GM12865 (cell line): ENCODE data around the gene BCL3.
A peak's percentile ranks its signal among the peaks of the same experiment; 100 is the strongest.

Experiments used
- DNase-seq: peaks from one replicate; pipeline ENCODE4 v3.0.0; 2010; ENCODE audit warnings: low read depth
- H3K4me3 ChIP-seq: 2 replicates; pipeline ENCODE4 v1.5.1; 2011; ENCODE audit warnings: mild to moderate bottlenecking, low read depth, low read length, control low read depth
- CTCF ChIP-seq: IDR thresholded peaks from 2 replicates; pipeline ENCODE4 v1.5.1; 2011; ENCODE audit warnings: low read length, control low read depth, low read depth, inconsistent platforms; ENCODE audit not compliant: insufficient read depth; ENCODE audit errors: missing control alignments

Gene BCL3

GRCh38 chr19:44722131-44723121 is 26.1 kb upstream of the BCL3 start:
- TF ChIP-seq CTCF, result no peak
- no peak overlapping the region for H3K4me3 ChIP-seq
- peak; percentile 85 for DNase-seq

GRCh38 chr19:44723299-44723951 is 25.1 kb upstream of the BCL3 start:
- no peak overlapping the region for H3K4me3 ChIP-seq
- no peak for TF ChIP-seq CTCF
- DNase-seq, result no peak

- peak; percentile 99 for TF ChIP-seq CTCF
- H3K4me3 ChIP-seq, result no peak overlapping the region
- peak; percentile 88 for DNase-seq
These were observed 24.6 kb upstream of the BCL3 start for GRCh38 chr19:44723952-44724319.

GRCh38 chr19:44725251-44725650 is 23.3 kb upstream of the BCL3 start:
- no peak for TF ChIP-seq CTCF
- no peak overlapping the region for H3K4me3 ChIP-seq
- DNase-seq, result no peak

- H3K4me3 ChIP-seq, result no peak overlapping the region
- no peak for TF ChIP-seq CTCF
- no peak for DNase-seq
These were observed 22.8 kb upstream of the BCL3 start for GRCh38 chr19:44725684-44726083.

GRCh38 chr19:44726465-44726864 is 22.0 kb upstream of the BCL3 start:
- no peak for DNase-seq
- H3K4me3 ChIP-seq, result no peak overlapping the region
- no peak for TF ChIP-seq CTCF
